Immature natural killer cell (primary cell): Measurements from ENCODE around the gene TOP1. TPM values are rescaled to one million over a fixed set of nuclear protein-coding genes. Genes with fewer than 3 reads are reported as not detected.
"Not testable (repeated sequence)": the region's sequence is repeated elsewhere in the genome, so short reads cannot be mapped to it uniquely, and the experiment has no call there.

Experiments used
- DNase-seq, 3 donors: peaks; one replicate each; pipeline ENCODE4 v3.0.0; 2022; ENCODE audit warnings: mixed read lengths in 1 of 3
- H3K27ac Mint-ChIP-seq, 6 donors: one replicate each; pipeline ENCODE4 v1.8.0; 2020; ENCODE audit warnings: mixed read lengths in 6 of 6, mild to moderate bottlenecking in 5 of 6, inconsistent platforms in 4 of 6, moderate library complexity in 3 of 6
- H3K27me3 Mint-ChIP-seq, 3 donors: one replicate each; pipeline ENCODE4 v1.8.0; 2020 to 2021; ENCODE audit warnings: low read depth in 3 of 3, mild to moderate bottlenecking in 3 of 3, mixed read lengths in 3 of 3, moderate library complexity in 3 of 3, inconsistent platforms in 1 of 3
- H3K36me3 Mint-ChIP-seq, 3 donors: one replicate each; pipeline ENCODE4 v1.8.0; 2020; ENCODE audit warnings: mixed read lengths in 3 of 3, inconsistent platforms in 2 of 3, mild to moderate bottlenecking in 2 of 3
- H3K4me1 Mint-ChIP-seq, 2 donors: one replicate each; pipeline ENCODE4 v1.8.0; 2020; ENCODE audit warnings: inconsistent platforms in 2 of 2, mild to moderate bottlenecking in 2 of 2, mixed read lengths in 2 of 2, moderate library complexity in 1 of 2
- H3K4me3 Mint-ChIP-seq, 5 donors: one replicate each; pipeline ENCODE4 v1.8.0; 2020; ENCODE audit warnings: mild to moderate bottlenecking in 5 of 5, mixed read lengths in 5 of 5, inconsistent platforms in 3 of 5, moderate library complexity in 3 of 5
- H3K9me3 Mint-ChIP-seq, 6 donors: one replicate each; pipeline ENCODE4 v1.8.0; 2020; ENCODE audit warnings: mild to moderate bottlenecking in 6 of 6, mixed read lengths in 6 of 6, inconsistent platforms in 4 of 6, moderate library complexity in 3 of 6
- polyA plus RNA-seq, 3 donors: library from polyadenylated mRNA; unstranded; fragments of 300-500 nt; fragmentation: Illumina TruSeq; gene quantifications; one replicate each; pipeline ENCODE4 v1.2.3, GENCODE V29; 2021

TOP1 gene
- polyA plus RNA-seq, 3 donors from 2014 or later: 5.0 to 16.0 (median 5.3) TPM

- H3K27me3 Mint-ChIP-seq: peaks cover 1 to 5% (median 3%) of the 10 kb centered on the region in 3 donors
- H3K27ac Mint-ChIP-seq: no peak overlapping the region
- peaks cover 4 to 8% of the 10 kb centered on the region in 2 donors for H3K4me1 Mint-ChIP-seq
- no peak overlapping the region for H3K4me3 Mint-ChIP-seq
- H3K9me3 Mint-ChIP-seq: no peaks in the 10 kb centered on the region
- no peaks in the 10 kb centered on the region for H3K36me3 Mint-ChIP-seq
- no peak for DNase-seq
Measured at GRCh38 chr20:40993794-40994540, 34.7 kb upstream of the TOP1 start.

GRCh38 chr20:40996326-40996725 is 32.3 kb upstream of the TOP1 start:
- Mint-ChIP-seq H3K36me3 (no peaks in the 10 kb centered on the region), H3K27me3 (peaks cover 0 to 2% (median 2%) of the 10 kb centered on the region in 3 donors), H3K4me1 (no peaks in the 10 kb centered on the region), H3K4me3 (no peak overlapping the region), H3K27ac (no peak overlapping the region), H3K9me3 (no peaks in the 10 kb centered on the region)
- DNase-seq: no peak

DNA sequence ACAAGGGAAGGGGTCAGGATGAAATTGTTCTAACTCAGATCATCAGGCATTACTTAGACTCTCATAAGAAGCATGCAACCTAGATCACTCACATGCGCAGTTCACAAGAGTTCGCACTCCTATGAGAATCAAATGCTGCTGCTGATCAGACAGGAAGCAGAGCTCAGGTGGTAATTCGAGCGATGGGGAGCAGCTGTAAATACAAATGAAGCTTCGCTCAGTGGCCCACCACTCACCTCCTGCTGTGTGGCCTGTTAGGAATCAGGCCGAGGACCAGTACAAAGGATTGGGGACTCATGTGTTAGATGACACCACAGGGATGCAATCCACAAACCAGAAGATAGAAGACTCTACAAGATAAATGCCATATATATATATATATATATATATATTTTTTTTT is 31.5 kb upstream of the TOP1 start:
- Mint-ChIP-seq H3K27me3 (peaks cover 0 to 2% (median 2%) of the 10 kb centered on the region in 3 donors), H3K4me3 (no peak overlapping the region), H3K27ac (no peak overlapping the region), H3K4me1 (no peaks in the 10 kb centered on the region), H3K9me3 (no peaks in the 10 kb centered on the region), H3K36me3 (no peaks in the 10 kb centered on the region)
- DNase-seq: no peak

DNA sequence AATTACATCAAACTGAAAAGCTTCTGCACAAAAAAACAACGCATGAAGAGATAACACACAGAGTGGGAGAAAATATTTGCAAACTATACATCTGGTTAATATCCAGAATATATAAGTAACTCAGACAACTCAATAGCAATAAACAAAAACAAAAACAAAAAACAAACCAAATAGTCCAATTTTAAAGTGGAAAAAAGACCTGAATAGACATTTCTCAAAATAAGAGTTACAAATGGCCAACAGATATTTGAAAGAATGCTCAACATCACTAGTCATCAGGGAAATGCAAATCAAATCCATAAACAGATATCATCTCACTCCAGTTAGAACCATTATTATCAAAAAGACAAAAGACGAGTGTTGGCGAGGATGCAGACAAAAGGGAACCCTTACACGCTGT is 28.8 kb upstream of the TOP1 start:
- H3K36me3 Mint-ChIP-seq: no peaks in the 10 kb centered on the region
- peaks cover 4 to 6% (median 5%) of the 10 kb centered on the region in 3 donors for H3K27me3 Mint-ChIP-seq
- peaks cover 11 to 13% of the 10 kb centered on the region in 2 donors for H3K4me1 Mint-ChIP-seq
- H3K27ac Mint-ChIP-seq: no peak overlapping the region
- no peak overlapping the region for H3K4me3 Mint-ChIP-seq
- no peaks in the 10 kb centered on the region for H3K9me3 Mint-ChIP-seq
- no peak for DNase-seq

DNA sequence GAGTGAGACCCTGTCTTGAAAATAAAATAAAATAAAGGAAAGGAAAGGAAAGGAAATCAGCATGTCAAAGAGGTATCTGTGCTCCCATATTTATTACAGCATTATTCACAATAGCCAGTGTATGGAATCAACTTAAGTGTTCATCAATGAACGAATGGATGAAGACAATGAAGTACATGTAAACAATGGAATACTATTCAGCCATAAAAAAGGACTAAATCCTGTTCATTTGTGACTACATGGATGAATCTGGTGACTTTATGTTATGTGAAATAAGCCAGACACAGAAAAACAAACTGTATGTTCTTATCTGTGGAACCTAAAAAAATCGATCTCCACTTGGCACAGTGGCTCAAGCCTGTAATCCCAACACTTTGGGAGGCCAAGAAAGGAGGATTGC is 28.0 kb upstream of the TOP1 start:
- H3K4me1 Mint-ChIP-seq: peaks cover 11 to 13% of the 10 kb centered on the region in 2 donors
- peaks cover 4 to 6% (median 5%) of the 10 kb centered on the region in 3 donors for H3K27me3 Mint-ChIP-seq
- no peak overlapping the region for H3K27ac Mint-ChIP-seq
- no peaks in the 10 kb centered on the region for H3K36me3 Mint-ChIP-seq
- no peaks in the 10 kb centered on the region for H3K9me3 Mint-ChIP-seq
- DNase-seq: no peak
- no peak overlapping the region for H3K4me3 Mint-ChIP-seq

GRCh38 chr20:41001497-41001896 is 27.1 kb upstream of the TOP1 start:
- no peak overlapping the region for H3K4me3 Mint-ChIP-seq

DNA sequence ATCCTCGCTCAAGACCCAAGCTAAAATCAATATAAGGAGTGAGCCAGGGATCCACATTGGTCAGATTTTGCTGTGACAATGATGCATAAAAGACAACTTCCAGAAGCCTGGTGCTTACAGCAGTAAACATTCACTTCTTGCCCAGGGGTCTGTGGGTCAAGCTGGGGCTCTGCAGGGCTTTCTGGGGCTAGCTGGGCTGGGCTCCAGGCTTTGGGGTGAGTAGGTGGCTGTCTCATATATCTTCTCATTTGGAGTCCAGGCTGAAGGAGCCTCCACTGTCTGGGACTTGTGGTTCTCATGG is 25.8 kb upstream of the TOP1 start:
- H3K9me3 Mint-ChIP-seq: no peaks in the 10 kb centered on the region
- H3K4me3 Mint-ChIP-seq: peak overlapping the region in 2 of 5 donors; percentile 69 to 83
- H3K4me1 Mint-ChIP-seq: peaks cover 15 to 17% of the 10 kb centered on the region in 2 donors
- H3K27me3 Mint-ChIP-seq: peaks cover 3 to 6% (median 3%) of the 10 kb centered on the region in 3 donors
- DNase-seq: no peak
- peak overlapping the region; percentile 85 to 97 (median 86) for H3K27ac Mint-ChIP-seq
- no peaks in the 10 kb centered on the region for H3K36me3 Mint-ChIP-seq

More at GRCh38 chr20:41001497-41001896, 27.1 kb upstream of the TOP1 start:
- Mint-ChIP-seq H3K27me3 (peaks cover 3 to 6% (median 5%) of the 10 kb centered on the region in 3 donors), H3K36me3 (no peaks in the 10 kb centered on the region), H3K9me3 (no peaks in the 10 kb centered on the region), H3K4me1 (peaks cover 11 to 13% of the 10 kb centered on the region in 2 donors), H3K27ac (no peak overlapping the region)
- no peak for DNase-seq

DNA sequence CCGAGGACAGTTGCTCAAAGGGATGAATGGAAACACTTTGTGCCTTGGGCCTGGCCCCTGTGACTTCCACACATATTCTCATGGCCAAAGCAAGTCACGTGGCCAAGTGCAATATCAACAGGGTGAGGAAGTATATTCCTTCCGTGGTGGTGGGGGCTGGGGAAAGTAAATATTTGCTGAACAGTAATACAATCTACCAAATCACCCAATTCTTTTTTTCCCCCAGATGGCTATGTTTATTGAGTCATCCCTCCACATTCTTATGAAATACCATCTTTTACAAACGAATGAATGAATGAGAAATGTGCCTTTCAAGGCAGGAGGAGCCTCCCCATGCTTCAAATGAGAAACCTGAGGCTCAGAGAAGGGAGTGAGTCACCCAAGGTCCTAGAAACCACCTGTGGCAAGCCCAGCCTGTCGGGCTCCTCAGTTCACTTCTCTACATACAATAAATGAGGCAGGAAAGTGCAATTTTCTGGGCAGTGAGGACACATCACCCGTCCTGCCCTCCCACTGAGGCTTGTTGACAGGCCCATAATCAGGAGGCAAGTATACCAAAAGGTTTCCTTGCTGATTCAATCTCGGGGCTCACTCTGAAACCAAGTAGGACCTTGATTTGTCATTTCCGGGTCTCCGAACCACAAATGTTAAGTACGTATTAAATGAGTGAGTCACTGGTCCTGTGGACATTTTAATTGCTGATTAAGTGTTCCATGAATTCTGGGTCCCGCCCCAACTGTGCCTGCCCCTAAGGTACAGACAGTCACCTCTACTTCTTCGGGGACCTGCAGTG is 25.3 kb upstream of the TOP1 start:
- peaks cover 21 to 22% of the 10 kb centered on the region in 2 donors for H3K4me1 Mint-ChIP-seq
- peaks cover 3 to 6% (median 3%) of the 10 kb centered on the region in 3 donors for H3K27me3 Mint-ChIP-seq
- peak overlapping the region; percentile 85 to 97 (median 86) for H3K27ac Mint-ChIP-seq
- H3K36me3 Mint-ChIP-seq: no peaks in the 10 kb centered on the region
- DNase-seq: peak; percentile 56 to 79 (median 67)
- H3K4me3 Mint-ChIP-seq: peak overlapping the region; percentile 46 to 83 (median 68)
- no peaks in the 10 kb centered on the region for H3K9me3 Mint-ChIP-seq

GRCh38 chr20:41003936-41004294 is 24.7 kb upstream of the TOP1 start:
- not testable (repeated sequence) for H3K9me3 Mint-ChIP-seq, DNase-seq, H3K36me3 Mint-ChIP-seq, H3K27me3 Mint-ChIP-seq
- H3K4me1 Mint-ChIP-seq: peaks cover 23 to 27% of the 10 kb centered on the region in 2 donors
- peak overlapping the region; percentile 46 to 83 (median 68) for H3K4me3 Mint-ChIP-seq
- peak overlapping the region; percentile 85 to 97 (median 86) for H3K27ac Mint-ChIP-seq

- H3K4me3 Mint-ChIP-seq: no peak overlapping the region
- H3K36me3 Mint-ChIP-seq: no peaks in the 10 kb centered on the region
- peaks cover 23 to 27% of the 10 kb centered on the region in 2 donors for H3K4me1 Mint-ChIP-seq
- peak overlapping the region in 4 of 6 donors; percentile 41 to 97 (median 76) for H3K27ac Mint-ChIP-seq
- DNase-seq: no peak
- no peaks in the 10 kb centered on the region for H3K9me3 Mint-ChIP-seq
- peaks cover 3 to 6% (median 3%) of the 10 kb centered on the region in 3 donors for H3K27me3 Mint-ChIP-seq
Measured at GRCh38 chr20:41004531-41005360, 23.9 kb upstream of the TOP1 start.

DNA sequence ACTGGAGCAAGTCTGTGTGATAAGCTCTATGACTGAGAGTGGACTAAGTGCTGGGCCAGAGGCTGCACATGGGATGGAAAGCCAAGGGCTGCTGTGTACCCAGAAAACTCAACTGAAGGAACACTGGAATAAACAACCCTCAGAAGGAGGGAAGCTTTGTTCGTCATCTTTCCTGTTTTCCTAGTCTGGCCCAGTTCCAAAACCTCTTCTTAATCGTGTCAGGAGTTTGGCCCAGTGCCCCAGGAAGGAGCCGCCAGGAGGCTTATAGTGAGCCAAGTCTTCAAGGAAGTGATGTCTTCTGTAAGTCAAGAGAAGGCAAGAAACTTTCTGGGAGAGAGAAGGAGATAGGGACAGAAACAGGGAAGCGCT is 23.3 kb upstream of the TOP1 start:
- DNase-seq: no peak
- peaks cover 23 to 27% of the 10 kb centered on the region in 2 donors for H3K4me1 Mint-ChIP-seq
- no peaks in the 10 kb centered on the region for H3K36me3 Mint-ChIP-seq
- H3K27ac Mint-ChIP-seq: peak overlapping the region in 3 of 6 donors; percentile 41 to 71 (median 52)
- H3K4me3 Mint-ChIP-seq: no peak overlapping the region
- H3K27me3 Mint-ChIP-seq: peaks cover 3 to 6% (median 3%) of the 10 kb centered on the region in 3 donors
- no peaks in the 10 kb centered on the region for H3K9me3 Mint-ChIP-seq

- H3K27me3 Mint-ChIP-seq: peaks cover 3 to 6% (median 3%) of the 10 kb centered on the region in 3 donors
- no peak for DNase-seq
- H3K9me3 Mint-ChIP-seq: no peaks in the 10 kb centered on the region
- no peak overlapping the region for H3K27ac Mint-ChIP-seq
- peaks cover 23 to 27% of the 10 kb centered on the region in 2 donors for H3K4me1 Mint-ChIP-seq
- no peaks in the 10 kb centered on the region for H3K36me3 Mint-ChIP-seq
- H3K4me3 Mint-ChIP-seq: no peak overlapping the region
Measured at GRCh38 chr20:41006126-41006935, 22.3 kb upstream of the TOP1 start.

DNA sequence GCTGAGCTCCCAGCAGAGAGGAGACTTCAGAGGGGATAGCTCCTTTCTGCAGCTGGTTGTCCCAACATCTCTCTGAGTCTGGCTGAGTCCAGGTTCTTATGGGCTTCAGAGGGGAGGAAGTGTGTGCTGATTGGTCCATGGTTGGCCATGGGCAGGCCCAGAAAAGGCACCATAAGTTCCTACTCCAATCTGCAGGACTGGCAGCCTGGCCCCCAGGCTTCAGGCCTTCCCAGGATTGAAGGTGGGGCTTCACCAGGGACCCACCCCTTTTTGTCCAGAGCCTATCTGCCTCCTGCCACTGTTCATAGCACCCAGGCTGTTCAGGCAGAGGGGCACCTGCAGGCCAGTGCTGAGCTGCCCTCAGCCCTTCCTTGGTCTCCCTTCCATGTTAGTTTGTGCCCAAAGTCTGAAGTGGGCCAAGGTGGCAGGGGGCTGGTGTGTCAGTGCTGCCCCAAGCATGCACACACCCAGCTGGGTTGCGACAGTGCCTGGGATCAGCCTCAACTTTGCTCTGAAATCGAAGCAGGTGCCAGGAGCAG is 21.6 kb upstream of the TOP1 start:
- H3K27me3 Mint-ChIP-seq: peaks cover 3 to 6% (median 5%) of the 10 kb centered on the region in 3 donors
- H3K4me1 Mint-ChIP-seq: peaks cover 27 to 34% of the 10 kb centered on the region in 2 donors
- H3K36me3 Mint-ChIP-seq: no peaks in the 10 kb centered on the region
- no peak for DNase-seq
- no peaks in the 10 kb centered on the region for H3K9me3 Mint-ChIP-seq
- H3K27ac Mint-ChIP-seq: no peak overlapping the region
- no peak overlapping the region for H3K4me3 Mint-ChIP-seq
